ENCODE results near the gene DCHS1. TPM values are rescaled to one million over a fixed set of nuclear protein-coding genes. Genes with fewer than 3 reads are reported as not detected.

The DCHS1 gene
- total and polyA plus RNA-seq, 5 experiments from 2014 or later = 2.2 to 14.9 (median 6.1) TPM

DNA sequence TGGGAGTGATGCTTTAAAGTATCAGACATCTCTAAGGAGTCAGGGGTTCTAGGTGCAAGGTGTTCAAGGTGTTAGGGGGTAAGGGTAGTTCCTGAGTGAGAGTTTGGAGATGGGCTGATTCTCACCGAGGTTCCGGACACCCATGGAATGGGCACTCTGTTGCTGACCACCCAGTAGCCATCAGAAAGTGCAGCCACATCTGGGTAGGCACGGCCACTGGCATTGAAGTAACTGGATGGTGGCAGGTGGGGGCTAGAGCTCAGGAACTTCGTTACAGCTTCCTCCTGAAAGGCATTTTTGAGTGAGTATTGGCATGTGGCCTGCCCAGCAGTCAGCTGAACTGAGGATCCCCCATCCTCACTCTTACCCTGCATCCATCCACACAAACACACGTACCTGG lies 40.6 kb downstream of the DCHS1 start:
- H3K27ac Mint-ChIP-seq = peak overlapping the region in 5 of 10 donors; percentile 21 to 79 (median 65)
- ATAC-seq = no peak
- DNase-seq = no peak
- peaks cover 6 to 32% (median 10%) of the 10 kb centered on the region in 3 donors for H3K36me3 Mint-ChIP-seq
- POLR2A ChIA-PET = interaction anchor here (1.7 to 6.1 kb wide), 2 partner anchors 41 to 53 kb away, joined by 4 to 38 read pairs; partner anchors contain the start of gene DCHS1
- H3K27me3 Mint-ChIP-seq = no peaks in the 10 kb centered on the region
- H3K4me3 Mint-ChIP-seq = peak overlapping the region in 2 of 10 donors; percentile 2 to 12
- peaks cover 19 to 27% (median 26%) of the 10 kb centered on the region in 4 donors for H3K4me1 Mint-ChIP-seq
- H3K9me3 Mint-ChIP-seq = no peaks in the 10 kb centered on the region

GRCh38 chr11:6614446-6614845 lies 41.2 kb downstream of the DCHS1 start:
- peaks cover 22 to 33% (median 28%) of the 10 kb centered on the region in 4 donors for H3K4me1 Mint-ChIP-seq
- H3K9me3 Mint-ChIP-seq = no peaks in the 10 kb centered on the region
- H3K36me3 Mint-ChIP-seq = peaks cover 6 to 38% (median 10%) of the 10 kb centered on the region in 3 donors
- H3K27me3 Mint-ChIP-seq = no peaks in the 10 kb centered on the region
- POLR2A ChIA-PET = interaction anchor here (0.7 to 1.7 kb wide), 2 partner anchors 53 to 69 kb away, joined by 4 to 6 read pairs; partner anchors contain the start of gene MRPL17
- no peak for ATAC-seq
- DNase-seq = no peak
- H3K27ac Mint-ChIP-seq = peak overlapping the region in 3 of 10 donors; percentile 21 to 69 (median 65)
- peak overlapping the region in 1 of 10 donors; percentile 12 for H3K4me3 Mint-ChIP-seq

DNA sequence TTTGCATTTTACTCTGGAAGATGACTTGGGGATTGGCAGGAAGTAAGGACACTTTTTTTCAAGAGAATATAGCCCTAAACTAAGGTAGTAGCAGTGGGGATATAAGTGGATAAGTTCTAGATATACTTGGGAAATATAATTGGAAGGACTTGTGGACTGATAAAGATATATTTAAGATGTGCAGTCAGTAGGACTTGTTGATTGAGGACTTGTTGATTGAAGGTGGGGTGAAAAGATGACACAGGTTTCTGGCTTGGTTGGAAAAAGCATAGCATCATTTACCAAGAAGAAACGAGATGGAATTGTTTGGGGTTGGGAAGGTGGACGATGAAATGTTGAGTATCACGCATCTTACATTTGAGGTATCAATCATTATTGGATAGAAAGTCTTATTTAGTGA lies 42.1 kb downstream of the DCHS1 start:
- DNase-seq (no peak), ATAC-seq (no peak)
- peaks cover 25 to 42% (median 28%) of the 10 kb centered on the region in 4 donors for H3K4me1 Mint-ChIP-seq
- POLR2A ChIA-PET = interaction anchor here (0.6 to 3.3 kb wide), 13 partner anchors 9 to 208 kb away, joined by 3 to 62 read pairs (median 12); partner anchors contain the start of genes ILK, MRPL17 and RRP8
- no peak overlapping the region for H3K27ac Mint-ChIP-seq
- no peak overlapping the region for H3K4me3 Mint-ChIP-seq
- H3K9me3 Mint-ChIP-seq = no peaks in the 10 kb centered on the region
- no peaks in the 10 kb centered on the region for H3K27me3 Mint-ChIP-seq
- H3K36me3 Mint-ChIP-seq = peaks cover 6 to 46% (median 14%) of the 10 kb centered on the region in 3 donors

DNA sequence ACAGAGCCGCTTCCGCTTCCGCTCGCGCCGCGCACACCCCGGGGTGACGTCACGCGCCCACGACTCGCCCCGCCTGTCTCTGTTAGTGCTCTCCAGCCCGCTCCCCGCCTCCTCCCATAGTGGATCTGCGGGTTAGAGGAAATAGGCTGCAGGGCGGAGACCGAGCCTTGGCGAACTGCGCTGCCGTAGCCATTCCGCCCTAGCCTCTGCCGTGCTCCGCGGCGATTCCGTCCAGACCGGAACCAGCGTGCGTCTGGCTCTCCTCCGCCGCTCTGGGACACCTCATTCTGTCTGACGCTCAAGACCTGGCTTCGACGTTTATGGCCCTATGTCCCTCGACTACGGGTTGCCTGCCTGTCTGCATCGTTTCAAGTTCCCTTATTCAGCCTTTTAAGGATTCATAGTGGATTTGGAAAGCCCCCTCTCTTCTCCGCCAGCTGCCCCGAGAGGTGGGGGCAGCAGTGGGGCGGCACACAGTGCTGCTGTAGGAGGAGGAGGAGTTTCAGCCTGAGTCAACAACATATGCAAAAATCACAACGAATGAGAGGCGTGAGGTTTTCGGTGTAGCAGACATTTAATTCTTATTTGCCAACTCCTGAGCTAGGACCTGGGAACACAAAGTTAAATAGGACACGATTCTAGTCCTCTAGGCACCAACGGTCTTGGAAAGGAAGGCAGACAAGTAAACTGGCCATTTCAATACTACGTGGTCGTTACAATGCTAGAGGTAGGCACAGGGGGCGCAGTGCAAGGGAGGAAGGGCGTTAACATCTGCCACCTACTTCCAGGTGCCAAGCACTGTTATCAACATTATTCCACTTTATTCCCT lies 43.2 kb downstream of the DCHS1 start, which contains the start of gene TAF10:
TAF10 (minus strand) TSS at position 4 of the 829 bp plus-strand sequence. CDS start 27 bp downstream, outside the sequence.
- Mint-ChIP-seq H3K9me3 (no peaks in the 10 kb centered on the region), H3K27me3 (no peaks in the 10 kb centered on the region), H3K4me1 (peaks cover 27 to 53% (median 30%) of the 10 kb centered on the region in 4 donors), H3K36me3 (peaks cover 6 to 53% (median 15%) of the 10 kb centered on the region in 3 donors), H3K4me3 (peak within 1 kb of the TSS in 9 of 10 donors; percentile 81 to 95 (median 89)), H3K27ac (peak within 1 kb of the TSS in 8 of 10 donors; percentile 90 to 98 (median 96))
- DNase-seq (peak; percentile 90 to 97 (median 94)), ATAC-seq (peak; percentile 90 to 92)
- POLR2A ChIA-PET = interaction anchor here (0.5 to 3.3 kb wide), 39 partner anchors 9 to 923 kb away, joined by 3 to 62 read pairs (median 7); partner anchors contain the start of genes ARFIP2, DCHS1, ILK and MRPL17

DNA sequence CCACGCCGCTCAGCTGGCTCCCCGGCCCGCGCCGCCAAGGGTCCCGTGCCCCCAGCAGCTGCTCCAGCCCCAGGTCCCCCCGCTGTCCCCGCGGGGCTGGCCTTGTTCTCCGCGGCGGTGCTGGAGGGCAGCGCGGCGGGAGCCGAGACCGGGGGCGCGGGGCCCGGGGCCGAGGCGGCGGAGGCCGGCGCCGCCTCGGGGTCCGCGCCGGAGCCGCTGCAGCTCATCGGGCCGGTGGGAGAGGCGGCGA lies 43.7 kb downstream of the DCHS1 start:
- no peaks in the 10 kb centered on the region for H3K27me3 Mint-ChIP-seq
- peaks cover 6 to 56% (median 17%) of the 10 kb centered on the region in 3 donors for H3K36me3 Mint-ChIP-seq
- peak overlapping the region in 7 of 10 donors; percentile 92 to 98 (median 96) for H3K27ac Mint-ChIP-seq
- H3K9me3 Mint-ChIP-seq = no peaks in the 10 kb centered on the region
- H3K4me1 Mint-ChIP-seq = peaks cover 29 to 56% (median 31%) of the 10 kb centered on the region in 4 donors
- H3K4me3 Mint-ChIP-seq = peak overlapping the region in 9 of 10 donors; percentile 81 to 95 (median 89)
- no peak for DNase-seq
- POLR2A ChIA-PET = interaction anchor here (0.5 to 3.3 kb wide), 35 partner anchors 8 to 922 kb away, joined by 3 to 62 read pairs (median 7); partner anchors contain the start of genes ARFIP2, DCHS1, ILK and MRPL17
- ATAC-seq = peak in 1 of 2 donors; percentile 27

DNA sequence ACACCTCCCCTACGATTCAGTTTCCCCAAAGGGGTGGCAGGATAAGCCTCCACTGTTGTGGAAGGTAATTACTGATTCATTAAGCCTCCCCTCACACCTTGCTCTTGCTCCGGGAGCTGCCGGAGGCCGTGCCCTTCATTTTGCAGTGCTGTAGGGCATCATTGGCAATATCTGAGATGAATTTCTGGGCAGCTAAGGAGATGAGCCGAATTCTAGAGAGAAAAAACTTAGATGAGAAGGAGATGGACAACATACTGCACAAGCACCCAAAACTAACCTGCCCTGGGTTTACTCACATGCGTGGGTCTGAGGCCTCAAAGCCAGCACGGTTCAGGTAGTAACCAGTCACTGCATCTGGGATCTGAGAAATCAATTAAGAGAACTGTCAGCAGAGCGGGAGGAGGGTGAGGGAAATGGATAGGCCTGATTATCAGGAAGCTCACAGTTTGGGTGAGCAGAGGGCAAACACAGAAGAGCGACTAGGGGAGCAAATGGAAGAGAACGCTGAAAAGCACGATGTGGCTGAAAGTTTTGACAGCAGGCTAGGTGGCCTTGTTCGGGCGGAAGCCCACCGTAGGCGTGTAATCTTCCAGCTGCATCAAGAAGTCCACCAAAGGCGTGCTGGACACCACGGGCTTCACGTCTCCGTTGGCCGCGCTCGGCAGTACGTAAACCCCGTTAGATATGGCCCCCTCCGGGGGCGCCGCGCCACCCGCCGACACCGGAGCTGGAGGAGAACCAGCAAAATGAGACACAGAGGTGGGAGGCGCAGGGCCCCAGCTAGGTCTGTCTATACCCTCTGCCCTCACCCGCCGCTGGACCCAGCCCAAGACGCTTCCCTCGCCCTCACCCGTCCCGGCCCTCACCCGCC lies 44.3 kb downstream of the DCHS1 start:
- DNase-seq (peak in 2 of 10 donors; percentile 15 to 39), ATAC-seq (peak in 1 of 2 donors; percentile 17)
- peak overlapping the region in 9 of 10 donors; percentile 81 to 95 (median 89) for H3K4me3 Mint-ChIP-seq
- peak overlapping the region in 8 of 10 donors; percentile 90 to 98 (median 96) for H3K27ac Mint-ChIP-seq
- POLR2A ChIA-PET = interaction anchor here (0.5 to 3.3 kb wide), 34 partner anchors 8 to 922 kb away, joined by 3 to 62 read pairs (median 7); partner anchors contain the start of genes ARFIP2, DCHS1, ILK and MRPL17
- H3K4me1 Mint-ChIP-seq = peaks cover 27 to 56% (median 30%) of the 10 kb centered on the region in 4 donors
- H3K9me3 Mint-ChIP-seq = no peaks in the 10 kb centered on the region
- peaks cover 6 to 52% (median 13%) of the 10 kb centered on the region in 3 donors for H3K36me3 Mint-ChIP-seq
- no peaks in the 10 kb centered on the region for H3K27me3 Mint-ChIP-seq

GRCh38 chr11:6610591-6610990 lies 45.0 kb downstream of the DCHS1 start:
- no peak for ATAC-seq
- POLR2A ChIA-PET = interaction anchor here (1.0 to 3.3 kb wide), 4 partner anchors 9 to 73 kb away, joined by 4 to 62 read pairs (median 24); partner anchors contain the start of genes MRPL17 and TPP1
- H3K36me3 Mint-ChIP-seq = peaks cover 1 to 45% (median 13%) of the 10 kb centered on the region in 3 donors

GRCh38 chr11:6609502-6610015 lies 46.0 kb downstream of the DCHS1 start:
- Mint-ChIP-seq H3K4me3 (peak overlapping the region in 7 of 10 donors; percentile 26 to 65 (median 50)), H3K9me3 (no peaks in the 10 kb centered on the region), H3K36me3 (peaks cover 0 to 37% (median 7%) of the 10 kb centered on the region in 3 donors), H3K4me1 (peaks cover 19 to 45% (median 27%) of the 10 kb centered on the region in 4 donors), H3K27me3 (no peaks in the 10 kb centered on the region), H3K27ac (peak overlapping the region in 9 of 10 donors; percentile 49 to 98 (median 81))
- DNase-seq (peak in 1 of 10 donors; percentile 2), ATAC-seq (no peak)
- POLR2A ChIA-PET = interaction anchor here (0.7 to 1.9 kb wide), 3 partner anchors 10 to 74 kb away, joined by 3 to 8 read pairs (median 7); partner anchors contain the start of genes MRPL17 and TPP1

More at GRCh38 chr11:6610591-6610990, 45.0 kb downstream of the DCHS1 start:
- DNase-seq = peak in 1 of 10 donors; percentile 7
- H3K27me3 Mint-ChIP-seq = no peaks in the 10 kb centered on the region
- peaks cover 20 to 49% (median 30%) of the 10 kb centered on the region in 4 donors for H3K4me1 Mint-ChIP-seq
- H3K9me3 Mint-ChIP-seq = no peaks in the 10 kb centered on the region
- H3K4me3 Mint-ChIP-seq = peak overlapping the region in 9 of 10 donors; percentile 81 to 95 (median 89)
- peak overlapping the region in 8 of 10 donors; percentile 66 to 98 (median 96) for H3K27ac Mint-ChIP-seq

GRCh38 chr11:6608726-6609501 lies 46.7 kb downstream of the DCHS1 start:
- POLR2A ChIA-PET = interaction anchor here (1.1 to 2.1 kb wide), 5 partner anchors 11 to 206 kb away, joined by 3 to 8 read pairs (median 6); partner anchors contain the start of genes MRPL17 and TPP1
- Mint-ChIP-seq H3K36me3 (peaks cover 0 to 37% (median 7%) of the 10 kb centered on the region in 3 donors), H3K4me1 (peaks cover 19 to 45% (median 27%) of the 10 kb centered on the region in 4 donors), H3K27me3 (no peaks in the 10 kb centered on the region), H3K27ac (peak overlapping the region in 7 of 10 donors; percentile 26 to 98 (median 78)), H3K9me3 (no peaks in the 10 kb centered on the region), H3K4me3 (peak overlapping the region in 3 of 10 donors; percentile 2 to 67 (median 49))
- ATAC-seq (no peak), DNase-seq (peak in 1 of 10 donors; percentile 3)

- DNase-seq (peak in 1 of 10 donors; percentile 11), ATAC-seq (no peak)
- Mint-ChIP-seq H3K9me3 (no peaks in the 10 kb centered on the region), H3K4me3 (peak overlapping the region in 2 of 10 donors; percentile 7 to 52), H3K36me3 (peaks cover 0 to 37% (median 7%) of the 10 kb centered on the region in 3 donors), H3K27me3 (no peaks in the 10 kb centered on the region), H3K4me1 (peaks cover 19 to 45% (median 27%) of the 10 kb centered on the region in 4 donors), H3K27ac (peak overlapping the region in 5 of 10 donors; percentile 27 to 86 (median 56))
- POLR2A ChIA-PET = interaction anchor here (1.1 to 6.8 kb wide), 7 partner anchors 12 to 205 kb away, joined by 3 to 108 read pairs (median 6); partner anchors contain the start of genes MRPL17 and TPP1
These were observed 47.6 kb downstream of the DCHS1 start for GRCh38 chr11:6608011-6608410.
